Measurements from ENCODE around the gene PCDHB6.

DNA sequence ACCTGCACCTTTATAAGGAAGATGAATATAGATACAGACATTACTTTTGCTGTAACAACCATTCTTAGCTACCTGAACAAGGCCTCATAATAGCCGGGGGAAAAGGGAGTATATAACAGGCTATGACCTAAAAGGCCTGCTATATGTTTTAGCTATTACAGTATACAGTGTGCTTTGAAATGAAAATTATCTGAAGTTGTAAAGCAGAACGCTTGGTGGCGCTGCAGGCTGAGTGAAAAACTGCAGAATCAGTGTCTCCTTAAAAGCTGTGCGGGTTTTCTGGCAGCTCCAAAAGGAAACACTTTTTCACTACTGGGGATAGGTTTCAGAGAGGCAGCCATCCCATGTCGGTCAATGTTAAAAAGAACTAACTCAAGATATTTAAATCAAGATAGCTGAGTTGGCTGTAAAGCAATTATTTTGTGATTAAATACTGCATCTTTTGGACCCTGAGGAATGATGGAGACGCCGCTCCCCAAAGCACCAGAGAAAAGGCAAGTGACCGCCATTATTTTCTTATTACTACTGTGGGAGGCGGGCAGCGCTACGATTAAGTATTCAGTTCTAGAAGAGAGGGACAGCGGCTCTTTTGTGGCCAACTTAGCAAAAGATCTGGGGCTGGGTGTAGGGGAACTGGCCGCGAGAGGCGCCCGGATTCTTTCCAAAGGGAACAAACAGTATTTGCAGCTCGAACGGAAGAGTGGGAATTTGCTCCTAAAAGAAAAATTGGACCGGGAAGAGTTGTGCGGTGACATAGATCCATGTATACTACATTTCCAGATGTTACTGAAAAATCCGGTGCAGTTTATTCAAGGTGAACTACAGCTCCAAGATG lies 5.9 kb downstream of the PCDHB6 start:
- TF ChIP-seq POLR2A (IDR thresholded peaks at IDR 0.05), result no peak
- TF ChIP-seq, protein P1, sequence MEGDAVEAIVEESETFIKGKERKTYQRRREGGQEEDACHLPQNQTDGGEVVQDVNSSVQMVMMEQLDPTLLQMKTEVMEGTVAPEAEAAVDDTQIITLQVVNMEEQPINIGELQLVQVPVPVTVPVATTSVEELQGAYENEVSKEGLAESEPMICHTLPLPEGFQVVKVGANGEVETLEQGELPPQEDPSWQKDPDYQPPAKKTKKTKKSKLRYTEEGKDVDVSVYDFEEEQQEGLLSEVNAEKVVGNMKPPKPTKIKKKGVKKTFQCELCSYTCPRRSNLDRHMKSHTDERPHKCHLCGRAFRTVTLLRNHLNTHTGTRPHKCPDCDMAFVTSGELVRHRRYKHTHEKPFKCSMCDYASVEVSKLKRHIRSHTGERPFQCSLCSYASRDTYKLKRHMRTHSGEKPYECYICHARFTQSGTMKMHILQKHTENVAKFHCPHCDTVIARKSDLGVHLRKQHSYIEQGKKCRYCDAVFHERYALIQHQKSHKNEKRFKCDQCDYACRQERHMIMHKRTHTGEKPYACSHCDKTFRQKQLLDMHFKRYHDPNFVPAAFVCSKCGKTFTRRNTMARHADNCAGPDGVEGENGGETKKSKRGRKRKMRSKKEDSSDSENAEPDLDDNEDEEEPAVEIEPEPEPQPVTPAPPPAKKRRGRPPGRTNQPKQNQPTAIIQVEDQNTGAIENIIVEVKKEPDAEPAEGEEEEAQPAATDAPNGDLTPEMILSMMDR (IDR thresholded peaks at IDR 0.05), result no peak

Measured in esophagus squamous epithelium (tissue), 4 donors.